Pancreas (tissue), 10 donors: Measurements from ENCODE around the gene GPSM1. TPM values are rescaled to one million over a fixed set of nuclear protein-coding genes. Genes with fewer than 3 reads are reported as not detected.

Experiments
- ATAC-seq, 4 donors: fragments of 200-7000 bp; cut with Tn5 transposase; one replicate each; pipeline versions ENCODE4 v1.8.0 to v1.9.1; 2020; ENCODE audit warnings: mild to moderate bottlenecking in 4 of 4, moderate library complexity in 4 of 4
- DNase-seq, 6 donors: peaks; one replicate each; pipeline ENCODE4 v3.0.0-alpha.2; 2020
- FAIRE-seq: peaks from 2 replicates; lab custom pipeline; 2012; peaks lifted over from hg19 to GRCh38; lab: Jason Lieb, UNC
- H3K27ac ChIP-seq, 4 donors: fragments of 200-600 bp; sonication (generic); 1 replicate in 3 of 4; 2 replicates in 1 of 4; pipeline versions ENCODE4 v1.5.0 to v1.8.0; 2020
- H3K27me3 ChIP-seq, 4 donors: fragments of 200-600 bp; one replicate each; pipeline ENCODE4 v1.8.0; 2021
- H3K36me3 ChIP-seq, 3 donors: fragments of 200-600 bp; sonication (generic) in 1 of 3; one replicate each; pipeline versions ENCODE4 v1.5.0 to v1.8.0; 2020 to 2021
- H3K4me1 ChIP-seq, 3 donors: fragments of 200-600 bp; one replicate each; pipeline ENCODE4 v1.8.0; 2021
- H3K4me3 ChIP-seq, 4 donors: fragments of 200-600 bp; sonication (generic) in 2 of 4; one replicate each; pipeline versions ENCODE4 v1.5.0 to v1.8.0; 2020 to 2021
- H3K9me3 ChIP-seq, 4 donors: fragments of 200-600 bp; one replicate each; pipeline ENCODE4 v1.8.0; 2021
- CTCF ChIP-seq, 4 donors: fragments of 200-600 bp; sonication (generic) in 3 of 4; IDR thresholded peaks; one replicate each; pipeline versions ENCODE4 v1.5.0 to v1.8.0; 2021; ENCODE audit warnings: antibody characterized with exemption in 4 of 4
- WGBS, 2 donors: extraction: QIAGEN DNeasy Blood & Tissue Kit; methylation state at CpG; one replicate each; pipeline ENCODE4 v1.1.7; 2013; 5-methylcytosine and 5-hydroxymethylcytosine counted together
- intact Hi-C, 3 donors: fragments of 100-400 bp; cut with DNase I; formaldehyde crosslinking; loops; one replicate each; pipeline versions ENCODE4 v1.11.1 to v1.14.2; 2022
- polyA plus RNA-seq, 2 donors: library from polyadenylated mRNA; stranded (reverse); fragments of 200-250 nt; gene quantifications; one replicate each; pipeline ENCODE4 v1.2.3, GENCODE V29; 2013
- total RNA-seq, 6 donors: library from RNA; stranded (reverse); fragmentation: NEBNext Ultra II Directional in 4 of 6; extraction: Animal tissue kit (Norgen Biotek cat#: 25700) in 4 of 6; gene quantifications; one replicate each; pipeline versions ENCODE4 v1.2.1 to v1.2.4, GENCODE V29; 2021 to 2023
- donor health status: healthy with polysubstance abuse.
- donor health status: DM: no; HTN: no; CAD: no; lungs with moderate emphysema.
- donor health status: DM: no; HTN: no; CAD: no.
- donor health status: control.
- donor health status: control.
- donor health status: Bipolar disorder and iron deficiency.
- donor health status: DM: yes; HTN: yes; CAD: no.
- donor health status: DM: no; HTN: no; CAD: no.
- donor health status: DM: no; HTN: no; CAD: no.
- donor health status: DM: yes; HTN: yes; CAD: no.

GPSM1 gene
- total and polyA plus RNA-seq, 8 donors, result 6.8 to 54.4 (median 12.6) TPM

DNA sequence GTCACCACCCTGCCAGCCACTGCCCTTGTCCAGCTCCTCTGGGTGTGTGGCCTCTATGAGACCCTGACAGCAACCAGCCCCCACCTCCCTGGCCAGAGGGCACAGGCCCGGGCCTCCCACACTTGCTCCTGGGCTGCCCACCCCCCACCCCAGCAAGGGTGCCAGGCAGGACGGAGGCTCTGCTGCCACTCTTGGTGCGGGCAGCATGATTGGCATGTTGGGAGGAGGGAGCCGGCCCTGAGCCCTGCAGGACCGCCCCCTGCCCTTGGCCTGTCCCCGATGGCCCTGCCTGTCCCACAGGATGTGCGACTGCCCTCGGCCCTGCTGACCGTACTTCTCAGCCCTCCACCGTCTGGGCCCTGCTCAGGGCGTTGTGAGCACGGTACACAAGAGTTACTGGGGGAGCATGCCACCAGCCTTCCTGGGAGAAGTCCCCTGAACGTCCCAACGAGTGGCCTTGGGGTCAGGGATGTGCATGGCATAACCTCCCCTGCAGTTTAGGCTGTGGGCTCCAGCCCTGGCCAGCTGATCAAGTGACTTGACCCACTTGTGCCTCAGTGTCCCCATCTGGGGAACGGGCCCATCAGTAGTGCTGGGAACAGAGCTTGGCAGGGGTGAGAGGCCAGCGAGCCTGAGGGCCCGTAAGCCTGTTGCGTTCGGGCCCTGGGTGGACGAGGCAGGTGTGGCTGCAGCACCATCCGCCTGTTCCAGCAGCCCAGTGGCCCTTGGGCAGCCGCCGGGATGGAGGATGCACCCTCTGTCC, 16.0 kb downstream of the GPSM1 start:
- H3K36me3 ChIP-seq, result no peaks in the 10 kb centered on the region
- ATAC-seq (peak; percentile 5 to 43 (median 30)), DNase-seq (peak; percentile 65 to 93 (median 70)), FAIRE-seq (no peak)
- H3K9me3 ChIP-seq, result no peaks in the 10 kb centered on the region
- peaks cover 7 to 24% (median 14%) of the 10 kb centered on the region in 3 donors for H3K4me1 ChIP-seq
- peak overlapping the region in 2 of 4 donors; percentile 43 to 53 for H3K4me3 ChIP-seq
- WGBS, 2 donors, result 44 to 47% methylated on average over 23 of the region's 23 CpGs
- H3K27ac ChIP-seq, result peak overlapping the region; percentile 50 to 88 (median 81)
- intact Hi-C loops, result no loop called here
- H3K27me3 ChIP-seq, result no peaks in the 10 kb centered on the region
- TF ChIP-seq CTCF (IDR thresholded peaks at IDR 0.05), result no peak

DNA sequence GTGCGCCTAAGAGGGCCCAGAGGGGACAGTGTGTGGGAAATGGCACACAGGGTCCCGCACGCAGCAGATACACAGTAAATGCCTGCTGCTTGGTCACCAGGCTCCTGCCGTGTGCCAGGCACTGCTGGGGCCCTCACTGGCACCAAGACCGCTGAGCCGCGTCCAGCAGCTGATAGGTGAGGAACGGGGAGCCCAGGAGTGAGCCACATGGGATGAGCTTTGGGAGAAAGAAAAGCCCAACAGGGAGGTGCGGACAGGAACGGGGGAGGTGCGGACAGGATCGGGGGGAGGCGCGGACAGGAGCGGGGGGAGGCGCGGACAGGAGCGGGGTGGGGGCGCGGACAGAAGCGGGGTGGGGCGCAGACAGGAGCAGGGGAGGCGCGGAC, 16.5 kb downstream of the GPSM1 start:
- H3K27me3 ChIP-seq, result no peaks in the 10 kb centered on the region
- 93 to 95% methylated on average over 24 of the region's 24 CpGs for WGBS, 2 donors
- no peaks in the 10 kb centered on the region for H3K36me3 ChIP-seq
- TF ChIP-seq CTCF (IDR thresholded peaks at IDR 0.05), result no peak
- no peak for FAIRE-seq
- H3K27ac ChIP-seq, result no peak overlapping the region
- H3K4me1 ChIP-seq, result peaks cover 7 to 24% (median 14%) of the 10 kb centered on the region in 3 donors
- intact Hi-C loops, result no loop called here
- no peaks in the 10 kb centered on the region for H3K9me3 ChIP-seq
- ATAC-seq, result no peak
- DNase-seq, result no peak
- H3K4me3 ChIP-seq, result peak overlapping the region in 1 of 4 donors; percentile 53

DNA sequence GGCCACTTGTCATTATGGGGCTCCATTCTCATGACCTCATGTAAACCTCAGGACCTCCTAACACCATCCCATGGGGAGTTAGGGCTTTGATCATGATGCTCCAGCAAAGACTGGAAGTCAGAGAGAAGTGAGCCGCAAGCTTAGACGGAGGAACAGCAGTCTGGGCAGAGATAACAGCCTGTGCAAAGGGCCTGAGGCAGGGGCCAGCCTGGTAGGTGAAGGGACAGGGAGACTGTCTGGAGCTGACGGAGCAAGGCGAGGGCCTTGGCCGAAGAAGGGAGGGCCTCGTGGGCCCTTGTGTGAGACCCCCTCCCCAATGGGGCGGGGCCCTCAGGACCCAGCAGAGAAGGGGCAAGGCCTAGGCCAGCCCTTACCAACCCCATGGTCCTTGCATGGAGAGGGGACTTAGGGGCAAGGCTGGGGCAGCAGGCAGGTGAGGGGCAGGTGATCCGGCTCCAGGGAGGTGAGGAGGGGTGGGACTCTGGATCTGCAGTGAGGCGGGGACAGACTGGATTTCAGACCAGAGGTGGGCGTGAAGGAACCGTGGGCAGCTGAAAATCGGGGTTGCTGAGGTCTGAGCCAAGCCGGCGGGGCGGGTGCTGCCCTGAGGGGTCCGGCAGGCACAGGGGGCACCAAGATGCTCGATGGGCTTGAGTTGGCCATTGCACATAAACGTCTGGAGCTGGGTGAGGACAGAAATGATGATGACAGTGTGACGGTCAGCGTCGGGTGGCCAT, 17.4 kb downstream of the GPSM1 start:
- 83 to 86% methylated on average over 21 of the region's 21 CpGs for WGBS, 2 donors
- H3K9me3 ChIP-seq, result no peaks in the 10 kb centered on the region
- no peak for FAIRE-seq
- no peaks in the 10 kb centered on the region for H3K27me3 ChIP-seq
- TF ChIP-seq CTCF (IDR thresholded peaks at IDR 0.05), result no peak
- DNase-seq, result peak in 1 of 6 donors; percentile 39
- intact Hi-C loops, result no loop called here
- H3K36me3 ChIP-seq, result no peaks in the 10 kb centered on the region
- peaks cover 7 to 21% (median 13%) of the 10 kb centered on the region in 3 donors for H3K4me1 ChIP-seq
- no peak overlapping the region for H3K4me3 ChIP-seq
- no peak overlapping the region for H3K27ac ChIP-seq
- ATAC-seq, result no peak

- Histone ChIP-seq H3K36me3 (no peaks in the 10 kb centered on the region), H3K27me3 (no peaks in the 10 kb centered on the region), H3K4me3 (no peak overlapping the region), H3K27ac (no peak overlapping the region), H3K4me1 (peaks cover 4 to 13% (median 5%) of the 10 kb centered on the region in 3 donors), H3K9me3 (no peaks in the 10 kb centered on the region)
- no peak for FAIRE-seq
- TF ChIP-seq CTCF (IDR thresholded peaks at IDR 0.05), result peak in 1 of 4 donors; percentile 15
- peak in 1 of 4 donors; percentile 26 for ATAC-seq
- 68 to 72% methylated on average over 43 of the region's 43 CpGs for WGBS, 2 donors
- intact Hi-C loops, result no loop called here
- DNase-seq, result peak in 1 of 6 donors; percentile 73
These were observed 18.2 kb downstream of the GPSM1 start for GRCh38 chr9:136345281-136346156.
